Ishikawa (cell line): Measurements from ENCODE around the gene NTMT1.
A peak's percentile ranks its signal among the peaks of the same experiment; 100 is the strongest.

Experiments used
- CEBPB ChIP-seq: IDR thresholded peaks from 2 replicates; pipeline ENCODE4 v1.6.1; 2012
- CREB1 ChIP-seq: IDR thresholded peaks from 2 replicates; pipeline ENCODE4 v1.6.1; 2012; ENCODE audit warnings: low read depth
- EGR1 ChIP-seq: IDR thresholded peaks from 2 replicates; pipeline ENCODE4 v1.6.1; 2012
- EP300 ChIP-seq: IDR thresholded peaks from 2 replicates; pipeline ENCODE4 v1.6.1; 2012; ENCODE audit warnings: borderline replicate concordance
- FOXM1 ChIP-seq: IDR thresholded peaks from 2 replicates; pipeline ENCODE4 v1.6.1; 2012; ENCODE audit warnings: low read depth, borderline replicate concordance
- MAX ChIP-seq: IDR thresholded peaks from 2 replicates; pipeline ENCODE4 v1.6.1; 2012
- NFIC ChIP-seq: IDR thresholded peaks from 2 replicates; pipeline ENCODE4 v1.6.1; 2012
- RAD21 ChIP-seq: IDR thresholded peaks from 2 replicates; pipeline ENCODE4 v1.6.1; 2012; ENCODE audit warnings: low read depth
- REST ChIP-seq: IDR thresholded peaks from 2 replicates; pipeline ENCODE4 v1.6.1; 2012; ENCODE audit warnings: low read depth, mild to moderate bottlenecking
- TAF1 ChIP-seq: IDR thresholded peaks from 2 replicates; pipeline ENCODE4 v1.6.1; 2012; ENCODE audit warnings: low read depth, mild to moderate bottlenecking
- TCF12 ChIP-seq: IDR thresholded peaks from 2 replicates; pipeline ENCODE4 v1.6.1; 2012; ENCODE audit warnings: low read depth
- TEAD4 ChIP-seq: IDR thresholded peaks from 2 replicates; pipeline ENCODE4 v1.6.1; 2012
- USF1 ChIP-seq: IDR thresholded peaks from 2 replicates; pipeline ENCODE4 v1.6.1; 2012
- YY1 ChIP-seq: IDR thresholded peaks from 2 replicates; pipeline ENCODE4 v1.6.1; 2012; ENCODE audit warnings: low read depth
- ZBTB7A ChIP-seq: IDR thresholded peaks from 2 replicates; pipeline ENCODE4 v1.6.1; 2012; ENCODE audit warnings: low read depth

The NTMT1 gene

GRCh38 chr9:129639756-129640085 lies 13.8 kb downstream of the NTMT1 start:
- TF ChIP-seq RAD21 (no peak), USF1 (no peak), REST (no peak), CREB1 (no peak), TCF12 (no peak), NFIC (no peak), TEAD4 (no peak), MAX (no peak), YY1 (no peak), EGR1 (no peak), FOXM1 (no peak), CEBPB (no peak), ZBTB7A (no peak), EP300 (no peak), TAF1 (no peak)

GRCh38 chr9:129640086-129640870 lies 14.3 kb downstream of the NTMT1 start:
- peak; percentile 88 for TF ChIP-seq NFIC
- TF ChIP-seq TAF1: no peak
- 0 out of 2 replicates have a peak, but pooled peaks have one; percentile 24 for TF ChIP-seq TEAD4

GRCh38 chr9:129640871-129641749 lies 15.1 kb downstream of the NTMT1 start:
- no peak for TF ChIP-seq RAD21
- TF ChIP-seq YY1: no peak
- TF ChIP-seq EP300: no peak
- TF ChIP-seq USF1: no peak
- no peak for TF ChIP-seq CEBPB
- TF ChIP-seq EGR1: no peak
- TF ChIP-seq MAX: no peak
- no peak for TF ChIP-seq NFIC
- no peak for TF ChIP-seq TEAD4
- TF ChIP-seq CREB1: no peak
- TF ChIP-seq REST: no peak

- TF ChIP-seq MAX: peak; percentile 75
- no peak for TF ChIP-seq TEAD4
- 0 out of 2 replicates have a peak, but pooled peaks have one; percentile 35 for TF ChIP-seq EGR1
- TF ChIP-seq CEBPB: no peak
- TF ChIP-seq YY1: peak; percentile 56; the same call in 1 of the 2 replicates
- no peak; the same call in 1 of the 2 replicates for TF ChIP-seq EP300
- peak; percentile 87 for TF ChIP-seq TCF12
- no peak for TF ChIP-seq REST
- TF ChIP-seq ZBTB7A: peak; percentile 46; the same call in 1 of the 2 replicates
- TF ChIP-seq TAF1: peak; percentile 79
- TF ChIP-seq FOXM1: no peak
- TF ChIP-seq RAD21: peak; percentile 89
- peak; percentile 48 for TF ChIP-seq NFIC
- no peak for TF ChIP-seq USF1
- TF ChIP-seq CREB1: no peak
These were observed 16.0 kb downstream of the NTMT1 start, which contains the start of gene ASB6 for GRCh38 chr9:129641750-129642585. Gene ASB6 (minus strand): TSS chr9:129642151. CDS start chr9:129641999, 152 bp downstream.
